Natural killer cell treated with Interleukin-12 subunit alpha and Interleukin-12 subunit beta and Interleukin-15 and Interleukin-18, amount 100 ng/mL, for 72 hours (primary cell): ENCODE measurements around the gene SQSTM1. TPM values are rescaled to one million over a fixed set of nuclear protein-coding genes. Genes with fewer than 3 reads are reported as not detected.

Source experiments
- ATAC-seq, 2 donors: fragments of 150-1000 bp; cut with Tn5 transposase in 1 of 2; sonication (Bioruptor Pico), chemical (Tn5 transposase) in 1 of 2; 2 replicates each; pipeline ENCODE4 v1.10.0; 2021
- DNase-seq: peaks from one replicate; pipeline ENCODE4 v3.0.0; 2022; ENCODE audit warnings: low spot score
- H3K27ac Mint-ChIP-seq, 2 donors: 1 replicate in 1 of 2; 2 replicates in 1 of 2; pipeline ENCODE4 v1.8.0; 2022; ENCODE audit warnings: mixed read lengths in 2 of 2, mild to moderate bottlenecking in 1 of 2, moderate library complexity in 1 of 2
- H3K27me3 Mint-ChIP-seq, 2 donors: 1 replicate in 1 of 2; 2 replicates in 1 of 2; pipeline ENCODE4 v1.8.0; 2022; ENCODE audit warnings: mixed read lengths in 2 of 2
- H3K36me3 Mint-ChIP-seq: one replicate; pipeline ENCODE4 v1.8.0; 2022; ENCODE audit warnings: mixed read lengths
- H3K4me1 Mint-ChIP-seq, 2 donors: 1 replicate in 1 of 2; 2 replicates in 1 of 2; pipeline ENCODE4 v1.8.0; 2022; ENCODE audit warnings: low read depth in 2 of 2, mixed read lengths in 2 of 2, mild to moderate bottlenecking in 1 of 2
- H3K4me3 Mint-ChIP-seq: one replicate; pipeline ENCODE4 v1.8.0; 2022; ENCODE audit warnings: mixed read lengths
- H3K9me3 Mint-ChIP-seq: 2 replicates; pipeline ENCODE4 v1.8.0; 2022; ENCODE audit warnings: mixed read lengths
- total RNA-seq, 2 donors: library from RNA; stranded (reverse); gene quantifications; one replicate each; pipeline ENCODE4 v1.2.3, GENCODE V29; 2022

The SQSTM1 gene
- total RNA-seq, 2 donors from 2014 or later: 218 to 332 TPM

- Mint-ChIP-seq H3K27me3 (no peaks in the 10 kb centered on the region), H3K36me3 (peaks cover 5% of the 10 kb centered on the region), H3K9me3 (no peaks in the 10 kb centered on the region), H3K27ac (no peak overlapping the region), H3K4me1 (peaks cover 25 to 27% of the 10 kb centered on the region in 2 donors), H3K4me3 (no peak overlapping the region)
- ATAC-seq (no peak), DNase-seq (no peak)
Observed at GRCh38 chr5:179798144-179798770, 22.4 kb upstream of the SQSTM1 start.

GRCh38 chr5:179798771-179799643 lies 21.7 kb upstream of the SQSTM1 start:
- H3K27ac Mint-ChIP-seq: no peak overlapping the region
- H3K36me3 Mint-ChIP-seq: peaks cover 5% of the 10 kb centered on the region
- no peak overlapping the region for H3K4me3 Mint-ChIP-seq
- ATAC-seq (no peak), DNase-seq (no peak)
- no peaks in the 10 kb centered on the region for H3K9me3 Mint-ChIP-seq
- no peaks in the 10 kb centered on the region for H3K27me3 Mint-ChIP-seq
- H3K4me1 Mint-ChIP-seq: peaks cover 23% of the 10 kb centered on the region in 2 donors

DNA sequence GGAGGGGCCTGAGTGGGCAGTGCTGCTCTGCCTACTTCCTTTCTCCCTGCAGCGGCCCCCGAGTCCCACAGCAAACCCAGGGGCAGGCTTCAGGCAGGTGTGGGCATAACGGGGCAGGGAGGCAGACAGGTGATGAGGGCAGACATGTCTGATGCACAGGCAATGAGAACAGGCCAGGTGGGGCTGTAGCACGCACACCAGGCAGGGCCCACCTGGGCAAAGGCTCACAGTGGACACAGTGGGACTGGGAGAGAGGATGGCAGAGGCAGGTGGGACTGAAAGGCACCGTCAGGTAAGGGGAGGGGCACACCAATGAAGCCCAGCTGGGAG lies 21.1 kb upstream of the SQSTM1 start:
- H3K27me3 Mint-ChIP-seq: no peaks in the 10 kb centered on the region
- no peak overlapping the region for H3K4me3 Mint-ChIP-seq
- ATAC-seq (no peak), DNase-seq (no peak)
- H3K36me3 Mint-ChIP-seq: peaks cover 5% of the 10 kb centered on the region
- H3K9me3 Mint-ChIP-seq: no peaks in the 10 kb centered on the region
- no peak overlapping the region for H3K27ac Mint-ChIP-seq
- H3K4me1 Mint-ChIP-seq: peaks cover 21 to 24% of the 10 kb centered on the region in 2 donors

GRCh38 chr5:179800071-179800695 lies 20.5 kb upstream of the SQSTM1 start:
- no peaks in the 10 kb centered on the region for H3K9me3 Mint-ChIP-seq
- DNase-seq (no peak), ATAC-seq (no peak)
- no peak overlapping the region for H3K27ac Mint-ChIP-seq
- peaks cover 5% of the 10 kb centered on the region for H3K36me3 Mint-ChIP-seq
- H3K4me3 Mint-ChIP-seq: no peak overlapping the region
- H3K27me3 Mint-ChIP-seq: no peaks in the 10 kb centered on the region
- H3K4me1 Mint-ChIP-seq: peaks cover 25 to 26% of the 10 kb centered on the region in 2 donors

- peaks cover 5% of the 10 kb centered on the region for H3K36me3 Mint-ChIP-seq
- H3K4me3 Mint-ChIP-seq: no peak overlapping the region
- H3K27me3 Mint-ChIP-seq: no peaks in the 10 kb centered on the region
- no peaks in the 10 kb centered on the region for H3K9me3 Mint-ChIP-seq
- no peak overlapping the region for H3K27ac Mint-ChIP-seq
- ATAC-seq (no peak), DNase-seq (no peak)
- peaks cover 28 to 29% of the 10 kb centered on the region in 2 donors for H3K4me1 Mint-ChIP-seq
Observed at GRCh38 chr5:179800696-179801201, 20.0 kb upstream of the SQSTM1 start.

GRCh38 chr5:179801304-179802206 lies 19.1 kb upstream of the SQSTM1 start:
- Mint-ChIP-seq H3K4me1 (peaks cover 28 to 29% of the 10 kb centered on the region in 2 donors), H3K27ac (no peak overlapping the region), H3K4me3 (no peak overlapping the region), H3K9me3 (no peaks in the 10 kb centered on the region), H3K36me3 (peaks cover 5% of the 10 kb centered on the region), H3K27me3 (no peaks in the 10 kb centered on the region)
- DNase-seq (peak; percentile 82), ATAC-seq (peak; percentile 51 to 68)

- Mint-ChIP-seq H3K9me3 (no peaks in the 10 kb centered on the region), H3K27ac (no peak overlapping the region), H3K27me3 (no peaks in the 10 kb centered on the region), H3K4me1 (peaks cover 21 to 24% of the 10 kb centered on the region in 2 donors), H3K36me3 (no peaks in the 10 kb centered on the region), H3K4me3 (no peak overlapping the region)
- ATAC-seq (no peak), DNase-seq (no peak)
Observed at GRCh38 chr5:179802207-179802883, 18.4 kb upstream of the SQSTM1 start.

- Mint-ChIP-seq H3K4me1 (peaks cover 21 to 24% of the 10 kb centered on the region in 2 donors), H3K27ac (no peak overlapping the region), H3K27me3 (no peaks in the 10 kb centered on the region), H3K36me3 (no peaks in the 10 kb centered on the region), H3K9me3 (no peaks in the 10 kb centered on the region), H3K4me3 (no peak overlapping the region)
- DNase-seq (no peak), ATAC-seq (no peak)
Observed at GRCh38 chr5:179802950-179803562, 17.6 kb upstream of the SQSTM1 start.

GRCh38 chr5:179803651-179804554 lies 16.8 kb upstream of the SQSTM1 start:
- DNase-seq (no peak), ATAC-seq (no peak)
- Mint-ChIP-seq H3K36me3 (no peaks in the 10 kb centered on the region), H3K9me3 (no peaks in the 10 kb centered on the region), H3K27me3 (no peaks in the 10 kb centered on the region), H3K27ac (peak overlapping the region; percentile 44 to 71), H3K4me1 (peaks cover 21 to 24% of the 10 kb centered on the region in 2 donors), H3K4me3 (peak overlapping the region; percentile 78)

GRCh38 chr5:179804555-179804947 lies 16.2 kb upstream of the SQSTM1 start:
- H3K4me3 Mint-ChIP-seq: peak overlapping the region; percentile 78
- H3K36me3 Mint-ChIP-seq: no peaks in the 10 kb centered on the region
- H3K9me3 Mint-ChIP-seq: no peaks in the 10 kb centered on the region
- ATAC-seq (no peak), DNase-seq (no peak)
- H3K27me3 Mint-ChIP-seq: no peaks in the 10 kb centered on the region
- H3K27ac Mint-ChIP-seq: no peak overlapping the region
- H3K4me1 Mint-ChIP-seq: peaks cover 21 to 24% of the 10 kb centered on the region in 2 donors

DNA sequence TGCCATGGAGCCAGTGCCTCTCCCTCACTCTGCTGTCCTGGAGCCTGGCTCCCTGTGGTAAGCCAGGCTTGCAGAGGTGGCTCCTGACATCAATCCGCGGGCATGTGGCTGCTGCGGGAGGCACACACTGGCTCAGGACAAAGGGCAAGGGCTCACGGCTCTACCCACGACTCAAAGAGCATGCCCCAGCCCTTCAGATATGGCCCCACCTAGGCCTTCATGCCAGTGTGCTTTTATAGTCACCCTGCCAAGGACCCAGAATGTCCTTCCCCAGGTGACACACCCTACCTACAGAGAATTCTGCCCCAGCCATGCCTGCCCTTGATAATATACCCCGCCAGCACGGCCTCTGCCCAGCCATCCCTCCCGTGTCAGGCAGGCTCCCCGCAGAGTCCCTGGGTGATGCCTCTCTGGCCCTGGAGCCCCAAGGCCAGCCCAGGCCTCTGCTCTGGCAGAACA lies 15.6 kb upstream of the SQSTM1 start:
- Mint-ChIP-seq H3K27ac (peak overlapping the region; percentile 31 to 70), H3K27me3 (no peaks in the 10 kb centered on the region), H3K36me3 (no peaks in the 10 kb centered on the region), H3K4me3 (peak overlapping the region; percentile 78), H3K9me3 (no peaks in the 10 kb centered on the region), H3K4me1 (peaks cover 21 to 24% of the 10 kb centered on the region in 2 donors)
- ATAC-seq (no peak), DNase-seq (no peak)
